ENCODE results near the gene CHD3. TPM values are rescaled to one million over a fixed set of nuclear protein-coding genes. Genes with fewer than 3 reads are reported as not detected.

Gene CHD3
- total RNA-seq, 2 experiments from 2014 or later: 130 to 139 TPM

DNA sequence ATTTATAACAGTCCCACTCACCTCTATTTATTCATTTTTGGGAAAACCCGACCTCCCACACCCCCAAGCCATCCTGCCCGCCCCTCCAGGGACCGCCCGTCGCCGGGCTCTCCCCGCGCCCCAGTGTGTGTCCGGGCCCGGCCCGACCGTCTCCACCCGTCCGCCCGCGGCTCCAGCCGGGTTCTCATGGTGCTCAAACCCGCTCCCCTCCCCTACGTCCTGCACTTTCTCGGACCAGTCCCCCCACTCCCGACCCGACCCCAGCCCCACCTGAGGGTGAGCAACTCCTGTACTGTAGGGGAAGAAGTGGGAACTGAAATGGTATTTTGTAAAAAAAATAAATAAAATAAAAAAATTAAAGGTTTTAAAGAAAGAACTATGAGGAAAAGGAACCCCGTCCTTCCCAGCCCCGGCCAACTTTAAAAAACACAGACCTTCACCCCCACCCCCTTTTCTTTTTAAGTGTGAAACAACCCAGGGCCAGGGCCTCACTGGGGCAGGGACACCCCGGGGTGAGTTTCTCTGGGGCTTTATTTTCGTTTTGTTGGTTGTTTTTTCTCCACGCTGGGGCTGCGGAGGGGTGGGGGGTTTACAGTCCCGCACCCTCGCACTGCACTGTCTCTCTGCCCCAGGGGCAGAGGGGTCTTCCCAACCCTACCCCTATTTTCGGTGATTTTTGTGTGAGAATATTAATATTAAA lies 34.4 kb upstream of the CHD3 start:
- ATAC-seq: no peak
- DNase-seq: no peak
- no peak overlapping the region for H3K4me3 Mint-ChIP-seq
- CTCF ChIA-PET: no interaction called here
- TF ChIP-seq CTCF (IDR thresholded peaks at IDR 0.05): no peak
- POLR2A ChIA-PET: interaction anchor here (1.2 kb wide), 1 partner anchor 9 kb away, joined by 5 read pairs; no protein-coding TSS in a partner anchor
- H3K36me3 Mint-ChIP-seq (ENCODE audit: low read depth): peaks cover 41% of the 10 kb centered on the region
- intact Hi-C loops (cut with micrococcal nuclease): loop anchor here (10.0 kb wide), 1 partner anchor 279 kb away; the partner anchor contains the start of gene CD68
- peaks cover 49% of the 10 kb centered on the region for H3K4me1 Mint-ChIP-seq (ENCODE audit: low read depth)
- H3K27me3 Mint-ChIP-seq: no peaks in the 10 kb centered on the region
- H3K9me3 Mint-ChIP-seq: no peaks in the 10 kb centered on the region
- H3K27ac Mint-ChIP-seq: no peak overlapping the region

- intact Hi-C loops (cut with micrococcal nuclease): loop anchor here (10.0 kb wide), 1 partner anchor 280 kb away; the partner anchor contains the start of gene CD68
- DNase-seq (peak; percentile 7), ATAC-seq (no peak)
- no peaks in the 10 kb centered on the region for H3K27me3 Mint-ChIP-seq
- H3K9me3 Mint-ChIP-seq: no peaks in the 10 kb centered on the region
- ChIA-PET POLR2A (interaction anchor here (1.0 to 2.9 kb wide), 5 partner anchors 12 to 318 kb away, joined by 4 to 42 read pairs (median 16); no protein-coding TSS in a partner anchor), CTCF (no interaction called here)
- peaks cover 47% of the 10 kb centered on the region for H3K4me1 Mint-ChIP-seq (ENCODE audit: low read depth)
- H3K27ac Mint-ChIP-seq: no peak within 1 kb of the TSS
- H3K36me3 Mint-ChIP-seq (ENCODE audit: low read depth): peaks cover 37% of the 10 kb centered on the region
- no peak within 1 kb of the TSS for H3K4me3 Mint-ChIP-seq
- TF ChIP-seq CTCF (IDR thresholded peaks at IDR 0.05): no peak
Measured at GRCh38 chr17:7854851-7855659, 33.5 kb upstream of the CHD3 start, which contains the start of gene TMEM88. Gene TMEM88 (plus strand): TSS chr17:7855066. CDS start chr17:7855075, 9 bp downstream.

- Mint-ChIP-seq H3K27me3 (no peaks in the 10 kb centered on the region), H3K27ac (no peak overlapping the region), H3K36me3 (ENCODE audit: low read depth) (peaks cover 31% of the 10 kb centered on the region), H3K4me3 (no peak overlapping the region), H3K9me3 (no peaks in the 10 kb centered on the region), H3K4me1 (ENCODE audit: low read depth) (peaks cover 41% of the 10 kb centered on the region)
- ChIA-PET POLR2A (interaction anchor here (1.0 to 2.9 kb wide), 5 partner anchors 12 to 318 kb away, joined by 4 to 42 read pairs (median 16); no protein-coding TSS in a partner anchor), CTCF (interaction anchor here (0.7 kb wide), 1 partner anchor 218 kb away, joined by 3 read pairs; no protein-coding TSS in a partner anchor)
- intact Hi-C loops (cut with micrococcal nuclease): loop anchor here (2.0 to 10.0 kb wide), 2 partner anchors 13 to 281 kb away; partner anchors contain the start of gene CD68
- no peak for ATAC-seq
- TF ChIP-seq CTCF (IDR thresholded peaks at IDR 0.05): no peak
- no peak for DNase-seq
Measured at GRCh38 chr17:7855660-7856010, 33.0 kb upstream of the CHD3 start.

DNA sequence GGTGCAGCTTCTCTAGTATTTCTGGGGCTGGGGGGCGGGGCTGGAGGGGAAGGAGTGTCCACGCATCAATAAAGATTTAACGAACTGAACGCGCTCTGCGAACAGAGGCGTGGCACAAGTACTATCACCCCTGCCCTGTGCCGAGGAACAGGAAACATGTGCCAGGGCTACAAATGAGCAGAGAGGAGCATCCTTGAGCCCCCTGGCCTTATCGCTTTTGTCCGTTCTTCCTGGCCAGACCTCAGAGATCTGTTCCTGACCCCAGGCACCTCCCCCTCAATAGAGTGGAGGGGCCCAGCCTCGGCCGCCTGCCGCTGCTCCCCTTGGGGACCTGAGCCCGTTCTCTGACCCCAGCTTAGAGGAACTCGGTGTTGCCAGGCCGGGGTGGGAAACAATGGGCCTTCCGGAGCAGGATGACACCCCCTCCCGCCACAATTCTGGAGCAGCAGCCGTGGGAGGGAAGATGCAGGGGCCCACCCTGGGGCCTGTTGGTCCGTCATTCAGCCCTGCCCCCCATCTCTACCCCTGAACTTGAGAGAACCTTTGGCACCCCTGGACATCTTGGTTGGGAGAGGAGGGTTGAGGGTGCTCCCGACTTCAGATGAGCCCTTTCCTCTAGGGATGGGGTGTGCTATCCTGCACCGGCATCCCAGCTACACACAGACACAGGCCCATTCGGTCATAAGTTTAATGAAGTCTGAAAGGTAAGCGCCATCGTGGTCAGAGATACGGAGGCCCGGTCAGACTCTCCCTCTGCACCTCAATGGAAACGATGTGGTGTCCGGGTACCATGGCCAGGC lies 32.4 kb upstream of the CHD3 start:
- ATAC-seq (no peak), DNase-seq (peak; percentile 57)
- no peaks in the 10 kb centered on the region for H3K9me3 Mint-ChIP-seq
- CTCF ChIA-PET: interaction anchor here (0.7 to 1.7 kb wide), 11 partner anchors 11 to 217 kb away, joined by 3 to 9 read pairs (median 6); partner anchors contain the start of genes RNF227, TP53 and WRAP53
- peaks cover 36% of the 10 kb centered on the region for H3K4me1 Mint-ChIP-seq (ENCODE audit: low read depth)
- POLR2A ChIA-PET: interaction anchor here (0.9 to 2.9 kb wide), 8 partner anchors 12 to 317 kb away, joined by 3 to 42 read pairs (median 7); no protein-coding TSS in a partner anchor
- no peak overlapping the region for H3K27ac Mint-ChIP-seq
- intact Hi-C loops (cut with micrococcal nuclease): loop anchor here (2.0 to 10.0 kb wide), 2 partner anchors 13 to 281 kb away; partner anchors contain the start of gene CD68
- H3K27me3 Mint-ChIP-seq: no peaks in the 10 kb centered on the region
- H3K36me3 Mint-ChIP-seq (ENCODE audit: low read depth): peaks cover 26% of the 10 kb centered on the region
- no peak overlapping the region for H3K4me3 Mint-ChIP-seq
- no peak for TF ChIP-seq CTCF (IDR thresholded peaks at IDR 0.05)
